ENCODE measurements around the gene CTNNBL1. TPM values are rescaled to one million over a fixed set of nuclear protein-coding genes. Genes with fewer than 3 reads are reported as not detected.

Gene CTNNBL1
- total RNA-seq, 1 experiment from 2014 or later: 49.9 TPM

DNA sequence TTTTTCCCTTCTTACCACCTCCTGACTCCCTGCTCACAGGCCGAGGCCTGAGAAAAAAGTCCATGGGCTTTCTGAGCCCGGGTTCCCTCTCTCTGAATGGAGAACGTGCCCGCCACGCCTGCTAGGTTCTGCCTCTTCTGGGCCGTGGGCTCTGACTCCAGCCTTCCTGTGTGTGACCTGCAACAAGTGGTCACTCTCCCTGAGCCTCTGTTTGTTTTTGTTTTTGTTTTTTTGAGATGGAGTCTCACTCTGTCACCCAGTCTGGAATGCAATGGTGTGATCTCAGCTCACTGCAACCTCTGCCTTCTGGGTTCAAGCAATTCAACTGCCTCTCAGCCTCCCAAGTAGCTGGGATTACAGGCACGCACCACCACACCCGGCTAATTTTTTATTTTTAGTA, 191.2 kb downstream of the CTNNBL1 start:
- H3K27ac ChIP-seq (ENCODE audit: low read length): no peak overlapping the region
- no peaks in the 10 kb centered on the region for H3F3A ChIP-seq (ENCODE audit: low read length, unreplicated experiment)
- BruUV-seq (replicated peaks): no TSS peak
- no peaks in the 10 kb centered on the region for H3K9me2 ChIP-seq (replicated peaks; ENCODE audit: low read length)
- no peak overlapping the region for H2AFZ ChIP-seq (ENCODE audit: low read length)
- ChIA-PET CTCF (no interaction called here), POLR2A (ENCODE audit: unreplicated experiment) (no interaction called here)
- no peaks in the 10 kb centered on the region for H3K79me2 ChIP-seq (ENCODE audit: low read length)
- H3K9me3 ChIP-seq (ENCODE audit: low read length): no peaks in the 10 kb centered on the region
- no peak overlapping the region for H3K9ac ChIP-seq (ENCODE audit: low read length)
- H3K4me1 ChIP-seq (ENCODE audit: insufficient read depth, low read length): peaks cover 7% of the 10 kb centered on the region; the same call in 1 of the 2 replicates
- H3K4me2 ChIP-seq (ENCODE audit: low read length): no peak overlapping the region
- no peak for TF ChIP-seq EZH2 (IDR thresholded peaks at IDR 0.05; ENCODE audit: low read length, unreplicated experiment)
- TF ChIP-seq, protein P1, sequence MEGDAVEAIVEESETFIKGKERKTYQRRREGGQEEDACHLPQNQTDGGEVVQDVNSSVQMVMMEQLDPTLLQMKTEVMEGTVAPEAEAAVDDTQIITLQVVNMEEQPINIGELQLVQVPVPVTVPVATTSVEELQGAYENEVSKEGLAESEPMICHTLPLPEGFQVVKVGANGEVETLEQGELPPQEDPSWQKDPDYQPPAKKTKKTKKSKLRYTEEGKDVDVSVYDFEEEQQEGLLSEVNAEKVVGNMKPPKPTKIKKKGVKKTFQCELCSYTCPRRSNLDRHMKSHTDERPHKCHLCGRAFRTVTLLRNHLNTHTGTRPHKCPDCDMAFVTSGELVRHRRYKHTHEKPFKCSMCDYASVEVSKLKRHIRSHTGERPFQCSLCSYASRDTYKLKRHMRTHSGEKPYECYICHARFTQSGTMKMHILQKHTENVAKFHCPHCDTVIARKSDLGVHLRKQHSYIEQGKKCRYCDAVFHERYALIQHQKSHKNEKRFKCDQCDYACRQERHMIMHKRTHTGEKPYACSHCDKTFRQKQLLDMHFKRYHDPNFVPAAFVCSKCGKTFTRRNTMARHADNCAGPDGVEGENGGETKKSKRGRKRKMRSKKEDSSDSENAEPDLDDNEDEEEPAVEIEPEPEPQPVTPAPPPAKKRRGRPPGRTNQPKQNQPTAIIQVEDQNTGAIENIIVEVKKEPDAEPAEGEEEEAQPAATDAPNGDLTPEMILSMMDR (conservative IDR thresholded peaks at IDR 0.05; ENCODE audit: low read depth, low read length): no peak
- no peak for TF ChIP-seq EZH2phosphoT487 (IDR thresholded peaks at IDR 0.05; ENCODE audit: borderline replicate concordance, low read length)
- DNase-seq (no peak), ATAC-seq (no peak)
- no peak overlapping the region for H3K4me3 ChIP-seq (ENCODE audit: low read length)
- no peaks in the 10 kb centered on the region for H4K20me1 ChIP-seq (ENCODE audit: low read length)
- no peaks in the 10 kb centered on the region for H3K27me3 ChIP-seq (ENCODE audit: low read length)
- H3K36me3 ChIP-seq (ENCODE audit: low read depth, low read length): no peaks in the 10 kb centered on the region
- intact Hi-C loops (cut with micrococcal nuclease): no loop called here

DNA sequence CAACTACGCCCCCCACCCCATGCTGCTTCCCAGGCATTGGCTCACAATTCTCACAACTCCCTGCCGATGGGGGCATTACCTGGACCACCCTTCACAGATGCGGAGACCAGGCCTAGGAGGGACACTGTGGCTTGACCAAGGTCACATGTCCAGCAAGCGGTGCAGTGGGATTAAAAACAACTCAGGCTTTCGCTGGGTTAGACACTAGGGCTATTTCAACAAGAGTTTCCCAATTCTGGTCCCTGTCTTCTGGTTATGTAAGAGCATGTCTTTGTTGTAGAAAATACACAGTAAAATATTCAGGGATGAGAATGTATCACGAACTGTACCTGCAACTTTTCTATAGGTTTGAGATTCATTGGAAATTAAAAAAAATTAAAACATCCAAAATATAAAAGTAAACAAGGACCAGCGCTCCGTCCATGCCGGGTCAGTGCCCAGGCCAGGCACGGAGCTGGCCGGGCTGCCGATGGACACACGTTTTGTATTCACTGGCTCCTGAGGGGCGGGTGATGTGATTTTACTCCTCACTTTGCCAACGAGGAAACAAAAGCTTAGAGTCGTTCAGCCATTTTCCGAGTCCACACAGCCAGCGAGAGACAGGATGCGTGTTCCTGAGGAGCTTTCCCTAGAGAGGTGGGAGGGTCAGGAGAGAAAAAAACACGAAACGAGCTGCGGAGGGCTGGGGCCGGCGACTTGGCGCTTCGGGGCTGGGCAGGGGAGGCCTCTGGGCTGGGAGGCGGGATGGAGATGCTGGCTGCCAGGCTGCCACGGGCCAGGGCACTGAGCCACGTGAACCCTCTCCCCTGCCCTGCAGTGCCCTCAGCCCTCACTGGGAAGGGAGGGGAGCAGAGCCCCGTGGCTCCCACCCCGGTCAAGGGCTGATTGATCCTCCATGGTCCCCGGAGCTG, 192.0 kb downstream of the CTNNBL1 start:
- Histone ChIP-seq H3K4me3 (ENCODE audit: low read length) (no peak overlapping the region), H3F3A (ENCODE audit: low read length, unreplicated experiment) (no peaks in the 10 kb centered on the region), H3K36me3 (ENCODE audit: low read depth, low read length) (no peaks in the 10 kb centered on the region), H3K9ac (ENCODE audit: low read length) (no peak overlapping the region), H4K20me1 (ENCODE audit: low read length) (no peaks in the 10 kb centered on the region), H3K4me2 (ENCODE audit: low read length) (no peak overlapping the region), H3K27ac (ENCODE audit: low read length) (no peak overlapping the region), H3K27me3 (ENCODE audit: low read length) (no peaks in the 10 kb centered on the region), H2AFZ (ENCODE audit: low read length) (no peak overlapping the region), H3K9me3 (ENCODE audit: low read length) (no peaks in the 10 kb centered on the region), H3K9me2 (replicated peaks; ENCODE audit: low read length) (no peaks in the 10 kb centered on the region), H3K4me1 (ENCODE audit: insufficient read depth, low read length) (peaks cover 6% of the 10 kb centered on the region; the same call in 1 of the 2 replicates), H3K79me2 (ENCODE audit: low read length) (no peaks in the 10 kb centered on the region)
- no peak for ATAC-seq
- ChIA-PET POLR2A (ENCODE audit: unreplicated experiment) (no interaction called here), CTCF (no interaction called here)
- DNase-seq: no peak
- TF ChIP-seq EZH2phosphoT487 (IDR thresholded peaks at IDR 0.05; ENCODE audit: borderline replicate concordance, low read length) (no peak), EZH2 (IDR thresholded peaks at IDR 0.05; ENCODE audit: low read length, unreplicated experiment) (no peak)
- TF ChIP-seq, protein P1 (conservative IDR thresholded peaks at IDR 0.05; ENCODE audit: low read depth, low read length): no peak
- intact Hi-C loops (cut with micrococcal nuclease): no loop called here
- BruUV-seq (replicated peaks): no TSS peak

DNA sequence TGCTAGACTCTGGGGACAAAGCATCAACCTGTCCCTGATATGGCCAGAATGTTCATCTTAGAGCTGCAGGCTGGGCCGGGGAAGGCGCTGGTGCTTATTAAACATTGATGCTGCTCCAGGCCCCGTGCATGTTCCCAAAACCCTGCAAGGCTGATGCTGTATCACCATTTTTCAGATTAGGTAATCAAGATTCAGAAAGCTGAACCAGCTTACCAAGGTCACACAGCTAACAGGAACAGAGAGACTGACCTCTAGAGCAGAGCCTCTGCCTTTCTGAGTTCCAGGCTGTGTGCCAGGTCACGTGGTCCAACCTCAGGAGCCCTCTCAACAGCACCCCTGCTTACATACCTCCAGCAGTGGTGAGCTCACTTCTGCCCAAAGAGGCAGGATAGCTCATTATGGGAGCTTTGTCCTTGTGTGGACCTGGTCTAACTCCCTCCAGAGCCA, 193.0 kb downstream of the CTNNBL1 start:
- no peaks in the 10 kb centered on the region for H3K79me2 ChIP-seq (ENCODE audit: low read length)
- H3K36me3 ChIP-seq (ENCODE audit: low read depth, low read length): no peaks in the 10 kb centered on the region
- ChIA-PET CTCF (no interaction called here), POLR2A (ENCODE audit: unreplicated experiment) (interaction anchor here (0.6 kb wide), 1 partner anchor 55 kb away, joined by 3 read pairs; no protein-coding TSS in a partner anchor)
- H4K20me1 ChIP-seq (ENCODE audit: low read length): no peaks in the 10 kb centered on the region
- ATAC-seq: no peak; the same call in none of the 2 replicates
- DNase-seq: no peak
- no peak overlapping the region for H3K27ac ChIP-seq (ENCODE audit: low read length)
- H3K4me2 ChIP-seq (ENCODE audit: low read length): no peak overlapping the region
- H3F3A ChIP-seq (ENCODE audit: low read length, unreplicated experiment): no peaks in the 10 kb centered on the region
- H3K4me3 ChIP-seq (ENCODE audit: low read length): no peak overlapping the region
- H3K9me2 ChIP-seq (replicated peaks; ENCODE audit: low read length): no peaks in the 10 kb centered on the region
- H3K9me3 ChIP-seq (ENCODE audit: low read length): no peaks in the 10 kb centered on the region
- intact Hi-C loops (cut with micrococcal nuclease): no loop called here
- H3K4me1 ChIP-seq (ENCODE audit: insufficient read depth, low read length): no peaks in the 10 kb centered on the region
- BruUV-seq (replicated peaks): no TSS peak
- no peaks in the 10 kb centered on the region for H3K27me3 ChIP-seq (ENCODE audit: low read length)
- H2AFZ ChIP-seq (ENCODE audit: low read length): no peak overlapping the region
- H3K9ac ChIP-seq (ENCODE audit: low read length): no peak overlapping the region
- TF ChIP-seq, protein P1 (conservative IDR thresholded peaks at IDR 0.05; ENCODE audit: low read depth, low read length): no peak
- TF ChIP-seq EZH2 (IDR thresholded peaks at IDR 0.05; ENCODE audit: low read length, unreplicated experiment): no peak
- no peak for TF ChIP-seq EZH2phosphoT487 (IDR thresholded peaks at IDR 0.05; ENCODE audit: borderline replicate concordance, low read length)
